Measurements from ENCODE around the gene POP7.

Gene POP7

GRCh38 chr7:100679129-100679926 lies 26.6 kb upstream of the POP7 start:
- DNase-seq = peak in 1 of 2 donors; percentile 7

- DNase-seq = peak in 1 of 2 donors; percentile 4
Observed at GRCh38 chr7:100679927-100680575, 25.9 kb upstream of the POP7 start.

DNA sequence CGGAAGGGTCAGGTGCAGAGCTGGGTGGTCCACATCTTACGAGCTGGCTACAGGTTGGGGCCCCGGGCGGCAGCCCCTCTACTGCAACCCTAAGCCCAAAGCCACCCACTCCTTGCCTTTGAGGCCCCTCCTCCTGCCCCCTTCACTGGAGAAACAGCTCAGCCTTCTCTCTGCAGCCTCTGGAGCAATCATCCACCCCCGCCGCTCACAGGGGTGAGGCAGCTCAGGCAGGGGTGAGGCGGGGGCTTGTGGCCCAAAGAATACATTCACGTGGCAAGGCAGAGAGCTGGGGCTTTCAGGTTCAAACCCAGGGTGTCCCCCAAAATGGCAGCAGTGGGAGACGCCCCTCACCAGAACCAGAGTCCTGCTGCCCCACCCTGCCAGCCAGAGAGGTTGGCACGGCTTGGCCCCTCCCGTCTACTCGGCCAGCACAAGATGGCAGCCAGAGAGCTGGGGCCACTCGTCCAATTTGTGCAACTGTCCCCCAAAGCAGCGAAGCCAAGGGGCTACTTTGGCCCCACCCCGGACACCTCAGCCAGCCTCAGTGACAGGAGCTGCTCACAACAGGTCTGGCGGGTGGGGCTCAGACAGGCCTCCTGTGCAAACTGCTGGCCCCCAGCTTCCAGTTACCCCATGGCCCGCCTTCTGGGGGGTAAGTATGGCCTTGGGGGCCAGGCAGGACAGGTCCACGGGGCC lies 25.2 kb upstream of the POP7 start:
- DNase-seq = peak in 1 of 2 donors; percentile 18

GRCh38 chr7:100681491-100682227 lies 24.3 kb upstream of the POP7 start:
- DNase-seq = peak in 1 of 2 donors; percentile 2

GRCh38 chr7:100682228-100682741 lies 23.6 kb upstream of the POP7 start:
- peak in 1 of 2 donors; percentile 29 for DNase-seq

DNA sequence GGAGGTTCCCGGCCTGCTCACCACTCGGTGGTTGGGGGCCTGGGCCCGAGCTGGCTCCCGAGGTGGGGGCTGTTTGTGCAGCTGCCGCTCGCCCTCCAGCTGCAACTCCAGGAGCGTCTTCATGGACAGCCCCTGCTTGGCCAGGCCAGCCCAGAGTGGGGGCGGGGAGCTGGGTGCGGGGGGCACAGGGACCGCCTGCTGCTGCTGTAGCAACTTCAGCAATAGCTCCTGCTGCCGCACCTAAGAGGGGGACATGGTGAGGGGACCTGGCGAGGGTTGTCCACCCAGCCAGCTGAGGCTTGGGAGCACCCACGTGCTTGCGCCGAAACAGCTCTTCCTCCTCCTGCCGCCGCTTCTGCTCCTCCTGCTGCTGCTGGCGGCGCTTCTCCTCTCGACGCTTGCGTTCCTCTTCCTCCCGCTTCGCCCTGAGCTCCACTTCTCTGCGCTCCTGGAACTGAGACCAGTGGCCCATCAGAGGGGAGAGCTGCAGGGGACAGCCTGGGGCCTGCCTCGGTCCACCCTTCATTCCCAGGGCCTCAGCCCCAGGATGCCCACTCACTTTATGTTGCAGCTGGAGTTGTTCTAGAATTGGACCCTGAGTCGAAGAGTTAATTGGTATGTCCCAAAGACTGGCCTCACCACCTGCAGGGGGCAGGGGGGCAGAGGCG lies 22.8 kb upstream of the POP7 start:
- DNase-seq = no peak

- DNase-seq = no peak
Observed at GRCh38 chr7:100683659-100684533, 22.0 kb upstream of the POP7 start.

GRCh38 chr7:100684534-100685042 lies 21.3 kb upstream of the POP7 start:
- DNase-seq = no peak

DNA sequence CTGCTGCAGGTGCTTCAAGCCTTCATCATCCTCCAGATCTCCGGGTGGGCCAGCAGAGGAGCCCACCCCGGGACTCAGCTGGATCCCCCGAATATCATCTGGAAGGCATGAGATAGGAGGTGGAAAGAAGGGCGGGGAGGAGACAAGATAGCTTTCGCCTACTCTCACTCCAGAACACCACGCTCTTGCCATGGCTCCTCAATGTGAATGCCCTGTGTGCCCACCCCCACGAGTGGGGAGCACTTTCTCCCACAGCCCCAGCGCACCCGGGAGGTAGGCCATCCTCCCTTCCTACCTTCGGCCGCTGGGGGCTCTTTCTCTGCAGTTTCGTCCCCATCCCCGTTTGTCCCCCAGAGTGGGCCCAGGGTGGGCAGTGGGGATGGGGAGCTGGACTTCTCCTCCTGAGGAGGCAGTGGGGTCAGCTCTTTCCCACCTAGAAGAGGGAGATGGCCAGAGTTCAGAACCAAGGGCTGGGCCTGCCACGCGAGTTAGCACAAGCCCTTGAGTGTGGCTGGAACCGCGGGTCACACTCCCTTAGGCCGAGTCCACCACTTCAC lies 20.8 kb upstream of the POP7 start:
- no peak for DNase-seq

- no peak for DNase-seq
Observed at GRCh38 chr7:100685631-100686145, 20.2 kb upstream of the POP7 start.

- no peak for DNase-seq
Observed at GRCh38 chr7:100686201-100686821, 19.6 kb upstream of the POP7 start.

DNA sequence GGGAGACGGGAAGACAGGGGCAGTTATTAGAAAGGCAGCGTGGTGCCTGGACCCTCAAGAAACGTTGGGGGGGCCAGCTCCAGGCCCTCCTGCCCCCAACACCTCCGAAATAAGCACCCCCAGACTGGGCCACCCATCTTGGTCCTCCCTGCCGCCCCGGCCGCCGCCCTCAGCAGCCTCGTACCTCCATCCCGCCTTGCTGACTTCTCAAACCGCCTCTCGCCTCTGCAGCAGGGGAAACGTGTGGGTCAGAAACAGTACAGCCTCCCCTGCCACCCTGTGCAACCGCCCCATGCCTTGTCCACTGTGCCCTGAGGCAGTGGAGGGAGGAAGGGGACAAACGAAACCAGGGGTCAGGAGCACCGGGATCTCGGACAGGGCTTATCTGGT lies 19.1 kb upstream of the POP7 start:
- no peak for DNase-seq

DNA sequence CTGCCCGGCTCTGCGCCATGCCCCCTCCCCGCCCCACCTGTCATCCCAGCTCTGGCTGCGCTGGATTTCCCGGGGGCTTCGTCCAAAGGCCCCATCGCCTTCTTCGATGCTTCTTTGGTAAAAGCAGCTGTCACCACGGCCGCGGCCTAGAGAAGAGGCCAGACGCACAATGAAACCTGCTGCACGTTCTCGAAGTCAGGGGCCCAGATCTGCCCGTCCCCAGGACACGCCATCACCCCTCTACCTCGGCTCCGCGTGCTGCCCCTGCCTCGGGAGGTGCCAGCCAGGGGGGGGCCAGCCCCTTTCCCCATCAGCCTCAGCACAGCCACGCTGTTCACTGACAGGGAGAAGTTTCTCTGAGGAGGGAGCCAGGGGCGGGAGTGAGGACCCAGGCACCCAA lies 18.7 kb upstream of the POP7 start:
- DNase-seq = no peak

- DNase-seq = no peak
Observed at GRCh38 chr7:100687751-100688300, 18.1 kb upstream of the POP7 start.

DNA sequence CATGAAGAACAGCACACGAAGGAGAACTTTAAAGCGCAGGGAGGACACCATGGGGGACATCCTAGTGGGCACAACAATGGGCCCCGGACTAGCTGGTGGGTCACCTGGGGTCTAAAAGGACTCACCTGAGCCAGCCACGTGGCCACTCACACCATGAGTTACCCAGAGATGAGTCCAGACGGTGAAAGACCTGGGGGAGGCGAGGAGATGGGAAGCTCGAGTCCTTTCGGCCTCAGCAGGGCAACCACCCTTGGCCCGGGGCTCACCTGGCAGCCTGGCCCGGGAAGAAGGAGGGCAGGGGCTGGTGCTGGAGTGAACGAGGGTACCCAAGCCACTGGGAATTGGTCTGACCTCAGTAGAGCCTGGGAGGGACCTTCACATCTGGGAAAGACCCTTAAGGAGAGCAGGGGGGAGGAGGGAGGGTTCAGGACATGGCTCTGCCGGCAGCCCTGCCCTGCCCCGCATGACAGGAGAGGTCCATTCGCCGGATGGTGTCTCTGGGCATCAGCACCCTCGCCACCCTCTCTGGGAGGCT lies 17.5 kb upstream of the POP7 start:
- no peak for DNase-seq

- DNase-seq = no peak
Observed at GRCh38 chr7:100689230-100690135, 16.4 kb upstream of the POP7 start.

DNA sequence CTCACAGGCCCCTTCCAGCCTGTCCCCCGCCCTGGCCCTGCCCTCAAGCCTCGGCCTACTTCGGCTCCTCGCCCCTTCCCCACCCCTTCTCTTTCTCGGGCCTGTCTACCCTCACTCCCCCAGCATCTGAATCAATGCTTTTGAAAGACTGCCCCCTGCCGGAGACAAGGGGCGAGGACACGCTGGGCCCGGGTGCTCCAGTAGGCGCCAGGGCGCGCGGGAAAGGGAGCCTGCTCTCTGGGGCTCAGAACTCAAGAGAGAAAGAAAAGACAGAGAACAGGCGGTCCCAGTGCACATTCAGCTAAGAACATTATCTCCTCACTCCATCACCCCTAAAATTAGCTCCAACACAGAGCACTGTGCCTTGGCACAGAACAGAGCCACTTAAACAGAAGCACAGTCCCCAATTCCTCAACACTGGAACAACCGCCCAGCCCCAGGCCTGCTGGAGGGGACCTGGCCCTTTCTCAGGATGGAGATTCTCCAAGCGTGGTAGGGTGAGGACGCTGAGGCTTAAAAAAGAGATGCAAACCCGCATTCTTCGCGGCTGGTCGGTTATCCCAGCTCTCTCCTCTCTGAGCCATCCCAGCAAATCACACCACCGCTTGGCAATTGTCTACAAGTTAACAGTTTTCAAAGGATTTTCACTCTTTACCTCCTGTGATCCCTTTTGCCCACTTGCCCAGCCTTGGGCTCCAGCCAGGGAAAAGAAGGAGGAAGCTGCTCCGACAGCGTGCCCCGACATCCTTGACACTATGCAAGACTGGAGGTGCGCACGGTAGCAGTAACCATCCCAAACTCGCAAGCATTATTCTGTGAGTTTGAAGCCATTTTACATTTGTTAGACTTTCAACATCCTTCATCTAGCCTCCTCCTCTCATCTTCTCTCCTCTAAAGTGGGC lies 14.0 kb upstream of the POP7 start:
- DNase-seq = peak; percentile 89 to 90

Measured in stimulated activated CD4-positive, alpha-beta T cell treated with anti-CD3 and anti-CD28 coated beads, Interleukin-2, amount 100 ng/mL, for 24 hours (primary cell).